ENCODE results near the gene S100A14.

S100A14 gene

DNA sequence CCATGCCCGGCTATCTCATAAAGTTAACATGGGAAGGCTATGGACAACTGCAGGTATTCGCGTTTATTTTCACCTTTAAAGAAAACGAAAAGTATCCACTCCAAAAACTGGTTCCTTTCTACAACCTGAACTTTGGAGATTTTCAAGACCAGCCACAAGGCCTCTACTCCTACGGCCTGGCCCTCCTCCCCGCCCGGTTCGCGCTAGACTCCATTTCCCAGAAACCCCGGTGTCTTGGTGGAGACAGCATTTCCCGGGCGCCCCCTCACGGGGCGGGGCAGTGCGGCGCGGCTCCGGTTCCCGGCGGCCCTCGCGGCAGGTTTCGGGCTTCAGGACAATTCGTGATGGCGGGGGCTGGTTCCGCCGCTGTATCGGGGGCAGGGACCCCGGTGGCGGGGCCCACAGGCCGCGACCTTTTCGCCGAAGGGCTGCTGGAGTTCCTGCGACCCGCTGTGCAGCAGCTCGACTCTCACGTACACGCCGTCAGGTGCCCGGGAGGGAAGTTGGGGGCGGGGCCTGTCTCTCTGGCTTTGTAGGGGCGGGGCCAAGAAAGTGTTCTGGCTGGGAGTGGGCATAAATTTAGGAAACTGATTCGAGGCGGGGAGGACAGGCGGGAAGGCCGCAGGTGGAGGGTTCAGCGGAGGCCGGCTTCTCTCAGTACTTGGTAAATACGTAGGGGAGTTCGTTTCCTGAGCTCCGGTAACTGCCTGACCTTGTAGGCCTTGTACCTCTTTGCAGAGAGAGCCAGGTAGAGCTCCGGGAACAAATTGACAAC lies 42.5 kb upstream of the S100A14 start, which contains the start of gene SNAPIN:
Gene SNAPIN (plus strand): TSS at position 304 of the 775 bp plus-strand sequence. CDS start 41 bp downstream, at position 345.
- no peak for TF ChIP-seq ZFX (IDR thresholded peaks at IDR 0.05; ENCODE audit: borderline replicate concordance)
- TF ChIP-seq, protein P1, sequence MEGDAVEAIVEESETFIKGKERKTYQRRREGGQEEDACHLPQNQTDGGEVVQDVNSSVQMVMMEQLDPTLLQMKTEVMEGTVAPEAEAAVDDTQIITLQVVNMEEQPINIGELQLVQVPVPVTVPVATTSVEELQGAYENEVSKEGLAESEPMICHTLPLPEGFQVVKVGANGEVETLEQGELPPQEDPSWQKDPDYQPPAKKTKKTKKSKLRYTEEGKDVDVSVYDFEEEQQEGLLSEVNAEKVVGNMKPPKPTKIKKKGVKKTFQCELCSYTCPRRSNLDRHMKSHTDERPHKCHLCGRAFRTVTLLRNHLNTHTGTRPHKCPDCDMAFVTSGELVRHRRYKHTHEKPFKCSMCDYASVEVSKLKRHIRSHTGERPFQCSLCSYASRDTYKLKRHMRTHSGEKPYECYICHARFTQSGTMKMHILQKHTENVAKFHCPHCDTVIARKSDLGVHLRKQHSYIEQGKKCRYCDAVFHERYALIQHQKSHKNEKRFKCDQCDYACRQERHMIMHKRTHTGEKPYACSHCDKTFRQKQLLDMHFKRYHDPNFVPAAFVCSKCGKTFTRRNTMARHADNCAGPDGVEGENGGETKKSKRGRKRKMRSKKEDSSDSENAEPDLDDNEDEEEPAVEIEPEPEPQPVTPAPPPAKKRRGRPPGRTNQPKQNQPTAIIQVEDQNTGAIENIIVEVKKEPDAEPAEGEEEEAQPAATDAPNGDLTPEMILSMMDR (IDR thresholded peaks at IDR 0.05), result peak; percentile 19; the same call in 1 of the 2 replicates
- H3K27ac ChIP-seq, result peak within 1 kb of the TSS; percentile 89

- no peak for TF ChIP-seq ZFX (IDR thresholded peaks at IDR 0.05; ENCODE audit: borderline replicate concordance)
- TF ChIP-seq, protein P1 (IDR thresholded peaks at IDR 0.05), result no peak
Observed at GRCh38 chr1:153655333-153655732, 39.2 kb upstream of the S100A14 start.

DNA sequence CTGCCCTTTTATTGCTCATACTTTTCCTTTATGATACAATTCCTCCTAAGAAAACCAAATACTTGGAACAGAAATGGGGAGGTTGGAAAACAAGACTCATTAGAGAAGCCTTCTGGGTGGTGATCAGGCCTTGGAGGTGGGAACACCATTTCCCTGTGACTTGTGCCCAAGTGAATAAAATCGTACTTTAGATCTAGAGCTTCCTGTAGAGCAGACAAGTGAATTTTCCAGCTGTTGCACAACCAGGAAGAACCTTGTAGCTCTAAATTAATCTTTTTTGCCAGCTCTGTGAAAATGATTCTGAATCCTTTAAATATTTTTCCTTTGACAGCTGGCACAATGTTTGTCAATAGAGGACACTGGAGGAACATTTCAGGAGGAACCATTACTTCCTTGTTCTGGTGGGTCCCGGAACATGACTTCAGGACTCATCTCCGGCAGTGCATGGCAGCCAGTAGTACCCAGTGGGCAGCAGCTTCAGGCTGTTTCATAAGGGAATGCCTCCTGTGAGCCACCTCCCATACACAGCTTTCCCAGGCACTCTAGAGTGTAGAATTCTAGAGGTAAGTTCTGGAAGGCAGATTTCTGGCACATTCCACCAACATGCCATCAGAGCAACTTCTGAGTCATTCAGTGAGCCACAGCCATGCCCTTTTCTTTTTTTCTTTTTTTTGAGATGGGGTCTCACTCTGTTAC lies 36.8 kb upstream of the S100A14 start:
- H3K27ac ChIP-seq, result no peak overlapping the region
- TF ChIP-seq, protein P1 (IDR thresholded peaks at IDR 0.05), result no peak
- no peak for TF ChIP-seq ZFX (IDR thresholded peaks at IDR 0.05; ENCODE audit: borderline replicate concordance)

More at GRCh38 chr1:153655333-153655732, 39.2 kb upstream of the S100A14 start:
- 0 out of 2 replicates have a peak overlapping the region, but pooled peaks have one; percentile 17 for H3K27ac ChIP-seq

DNA sequence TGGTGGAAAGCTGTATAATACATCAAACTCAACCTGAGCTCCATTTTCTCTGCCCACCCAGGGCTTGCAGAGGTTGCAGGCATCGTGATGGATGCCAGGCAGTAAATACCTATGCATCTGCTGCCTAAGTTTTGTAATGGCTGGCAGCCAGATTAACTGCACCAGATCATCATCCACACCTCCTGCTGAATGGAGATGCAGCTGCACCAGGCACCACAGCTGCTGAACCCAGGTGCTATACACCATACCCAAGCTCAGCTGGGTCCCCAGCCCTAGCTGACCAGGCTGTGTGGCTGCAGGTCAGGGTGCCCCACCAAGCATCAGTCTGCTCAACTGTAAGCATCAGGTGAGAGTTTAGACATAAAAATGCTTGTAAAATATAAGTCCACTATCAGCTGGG lies 35.6 kb upstream of the S100A14 start:
- TF ChIP-seq, protein P1 (IDR thresholded peaks at IDR 0.05), result no peak
- no peak for TF ChIP-seq ZFX (IDR thresholded peaks at IDR 0.05; ENCODE audit: borderline replicate concordance)
- H3K27ac ChIP-seq, result no peak overlapping the region

GRCh38 chr1:153649863-153650235 lies 33.7 kb upstream of the S100A14 start:
- TF ChIP-seq, protein P1 (IDR thresholded peaks at IDR 0.05), result no peak
- no peak overlapping the region for H3K27ac ChIP-seq

DNA sequence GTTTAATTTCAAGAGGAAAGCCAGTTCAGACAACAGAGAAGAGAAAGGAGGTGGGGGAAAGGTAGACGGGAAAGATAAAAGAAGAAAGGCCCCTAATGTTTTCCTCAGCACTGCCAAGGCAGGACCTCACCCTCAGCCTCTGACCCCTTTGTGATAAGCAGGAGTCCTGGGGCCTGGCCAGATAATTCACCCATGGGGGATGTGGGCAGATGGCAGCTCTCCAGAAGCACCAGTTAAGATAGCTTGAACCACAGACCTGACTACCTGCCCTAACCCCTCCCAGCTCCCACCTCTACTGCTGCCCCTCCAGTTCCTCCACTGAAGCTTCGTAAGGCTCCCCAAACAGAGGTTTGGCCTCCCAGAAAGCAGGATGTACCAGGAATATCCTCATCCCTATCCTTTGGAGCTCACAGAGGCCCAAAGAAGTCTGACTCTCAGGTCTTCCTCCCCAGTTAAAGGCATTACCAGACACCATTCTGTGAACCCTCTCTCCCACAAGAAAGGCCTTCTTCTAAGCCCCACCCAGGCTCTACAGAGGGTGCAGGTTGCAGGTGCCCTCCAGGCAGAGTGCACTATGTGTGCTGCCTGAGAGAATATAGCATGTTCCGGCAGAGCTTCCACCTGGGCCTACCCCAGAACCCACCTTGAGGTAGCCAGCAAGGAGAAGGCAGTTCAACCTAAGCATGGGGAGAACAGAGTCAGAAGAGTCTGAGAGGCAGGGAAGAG lies 33.2 kb upstream of the S100A14 start:
- H3K27ac ChIP-seq, result no peak overlapping the region
- no peak for TF ChIP-seq ZFX (IDR thresholded peaks at IDR 0.05; ENCODE audit: borderline replicate concordance)
- TF ChIP-seq, protein P1 (IDR thresholded peaks at IDR 0.05), result no peak

All from 22Rv1 (cell line).